ENCODE data around the gene SIPA1L2. TPM values are rescaled to one million over a fixed set of nuclear protein-coding genes. Genes with fewer than 3 reads are reported as not detected.

Gene SIPA1L2
- total RNA-seq, 1 donor from 2014 or later = 153 TPM

DNA sequence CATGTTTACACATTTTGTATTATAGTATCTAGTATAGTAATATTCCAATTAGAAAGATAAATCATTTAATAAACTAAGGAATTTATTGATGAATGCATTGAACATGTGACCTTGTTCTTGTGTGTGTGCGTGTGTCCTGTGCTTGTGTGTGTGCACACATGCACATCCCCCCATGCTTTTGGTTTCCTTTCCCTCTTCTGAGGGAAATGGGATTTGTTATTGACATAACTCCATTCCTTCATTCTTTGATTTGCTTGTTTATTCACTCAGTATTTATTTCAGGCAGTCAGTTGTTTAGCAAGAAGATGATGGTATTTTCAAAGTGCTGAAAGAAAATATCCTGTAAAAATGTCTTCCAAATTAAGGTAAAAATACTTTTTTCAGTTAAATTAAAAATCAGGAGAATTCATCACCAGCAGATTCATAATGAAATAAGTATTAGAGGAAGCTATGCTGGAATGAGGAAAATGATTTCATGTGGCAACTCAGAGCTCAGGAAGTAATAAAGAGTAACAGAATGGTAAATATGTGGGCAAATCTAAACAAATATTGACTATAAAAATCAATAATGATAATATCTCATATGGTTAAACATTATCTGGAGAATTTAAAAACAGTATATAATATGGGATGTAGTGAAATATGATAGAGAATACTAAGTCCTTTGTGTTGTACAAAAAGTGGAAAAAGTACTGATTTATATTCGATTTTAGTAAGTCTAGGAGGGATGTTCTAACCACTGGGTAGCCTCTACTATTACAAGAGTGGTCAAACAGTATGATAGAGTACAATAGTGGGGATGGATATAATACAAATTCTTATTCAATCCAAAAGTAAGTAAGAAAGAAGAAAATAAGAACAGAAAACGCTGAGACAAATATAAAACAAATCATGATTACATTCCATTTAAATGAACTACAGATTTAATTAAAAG, 35.2 kb upstream of the SIPA1L2 start:
- no peak for TF ChIP-seq CTCF (IDR thresholded peaks at IDR 0.05; ENCODE audit: unreplicated experiment)
- no peak overlapping the region for H3K4me3 Mint-ChIP-seq (ENCODE audit: unreplicated experiment)
- H3K9me3 Mint-ChIP-seq (ENCODE audit: unreplicated experiment) = no peaks in the 10 kb centered on the region
- DNase-seq (ENCODE audit: low spot score) = no peak
- no peak overlapping the region for H3K27ac Mint-ChIP-seq (ENCODE audit: unreplicated experiment)
- H3K4me1 Mint-ChIP-seq (ENCODE audit: unreplicated experiment) = peaks cover 2% of the 10 kb centered on the region
- no peaks in the 10 kb centered on the region for H3K36me3 Mint-ChIP-seq (ENCODE audit: low read depth, unreplicated experiment)
- H3K27me3 Mint-ChIP-seq (ENCODE audit: unreplicated experiment) = no peaks in the 10 kb centered on the region

DNA sequence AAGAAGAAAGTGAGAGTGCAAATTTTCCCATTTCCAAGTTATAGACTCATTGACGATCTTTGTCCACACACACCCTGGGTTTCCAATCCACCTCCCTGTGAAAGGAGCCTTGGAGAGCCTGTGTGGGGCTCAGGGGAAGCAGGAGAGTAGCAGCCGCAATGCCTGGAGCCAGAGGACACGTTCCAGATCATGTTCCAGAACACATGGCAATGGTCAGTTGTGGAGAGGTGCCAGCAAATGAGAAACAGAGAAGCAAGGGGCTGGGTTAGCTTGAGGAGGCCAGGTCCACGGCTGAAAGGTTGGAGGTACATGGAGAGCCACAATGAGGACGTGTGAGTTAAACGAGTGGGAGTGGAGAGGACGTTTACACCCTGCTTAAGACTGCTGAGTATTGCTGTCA, 33.0 kb upstream of the SIPA1L2 start:
- Mint-ChIP-seq H3K36me3 (ENCODE audit: low read depth, unreplicated experiment) (no peaks in the 10 kb centered on the region), H3K4me1 (ENCODE audit: unreplicated experiment) (peaks cover 2% of the 10 kb centered on the region), H3K27me3 (ENCODE audit: unreplicated experiment) (no peaks in the 10 kb centered on the region), H3K9me3 (ENCODE audit: unreplicated experiment) (no peaks in the 10 kb centered on the region), H3K27ac (ENCODE audit: unreplicated experiment) (no peak overlapping the region), H3K4me3 (ENCODE audit: unreplicated experiment) (no peak overlapping the region)
- TF ChIP-seq CTCF (IDR thresholded peaks at IDR 0.05; ENCODE audit: unreplicated experiment) = no peak
- DNase-seq (ENCODE audit: low spot score) = no peak

DNA sequence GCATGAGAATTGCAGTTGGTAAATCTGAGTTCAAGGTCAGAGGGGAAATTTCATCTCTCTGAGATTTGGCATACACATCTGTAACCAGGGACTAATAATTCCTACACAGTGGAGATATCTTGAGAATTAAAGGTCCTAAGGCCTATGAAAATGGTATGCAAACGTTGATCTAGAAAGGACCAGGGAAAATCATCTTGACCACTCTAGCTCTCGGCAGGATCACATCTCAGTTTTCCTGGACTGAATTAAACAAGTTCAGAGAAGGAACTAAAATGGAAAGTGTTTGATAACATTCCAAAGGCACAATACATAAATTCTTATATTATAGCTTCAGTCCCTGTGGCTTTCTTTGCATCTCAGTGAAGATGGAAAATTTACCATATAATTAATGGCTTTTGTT, 28.5 kb upstream of the SIPA1L2 start:
- H3K4me3 Mint-ChIP-seq (ENCODE audit: unreplicated experiment) = no peak overlapping the region
- no peak for TF ChIP-seq CTCF (IDR thresholded peaks at IDR 0.05; ENCODE audit: unreplicated experiment)

DNA sequence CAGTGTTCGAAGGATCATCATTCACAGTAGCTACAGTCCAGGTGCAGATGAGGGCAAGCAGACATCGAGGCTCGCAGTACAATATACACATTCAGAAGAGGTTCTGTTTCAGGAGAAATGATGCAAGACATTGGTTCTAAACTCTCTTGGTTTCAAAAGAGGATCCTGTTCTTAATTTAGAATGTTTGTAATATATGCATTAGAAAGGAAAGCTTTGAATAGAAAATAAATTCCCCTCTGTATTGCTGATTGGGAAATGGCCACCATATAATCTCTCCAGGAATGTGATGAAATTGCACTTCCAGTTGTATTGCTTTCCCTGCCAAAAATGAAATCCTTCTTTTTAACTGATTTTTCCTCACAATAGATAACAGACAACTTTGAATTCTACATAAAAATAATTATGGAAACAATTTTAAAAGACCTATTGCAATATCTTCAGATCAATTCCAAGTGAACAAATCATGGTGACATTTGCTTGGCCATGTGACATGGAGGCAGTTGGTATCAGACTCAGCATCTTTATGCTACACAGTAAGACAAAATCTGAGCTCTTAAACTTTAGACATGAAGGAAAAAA, 27.6 kb upstream of the SIPA1L2 start:
- no peaks in the 10 kb centered on the region for H3K4me1 Mint-ChIP-seq (ENCODE audit: unreplicated experiment)
- no peaks in the 10 kb centered on the region for H3K36me3 Mint-ChIP-seq (ENCODE audit: low read depth, unreplicated experiment)
- no peaks in the 10 kb centered on the region for H3K9me3 Mint-ChIP-seq (ENCODE audit: unreplicated experiment)

More for the DNA sequence above, 28.5 kb upstream of the SIPA1L2 start:
- H3K4me1 Mint-ChIP-seq (ENCODE audit: unreplicated experiment) = peaks cover 2% of the 10 kb centered on the region
- H3K36me3 Mint-ChIP-seq (ENCODE audit: low read depth, unreplicated experiment) = no peaks in the 10 kb centered on the region
- no peak for DNase-seq (ENCODE audit: low spot score)
- H3K27me3 Mint-ChIP-seq (ENCODE audit: unreplicated experiment) = no peaks in the 10 kb centered on the region
- H3K27ac Mint-ChIP-seq (ENCODE audit: unreplicated experiment) = no peak overlapping the region
- no peaks in the 10 kb centered on the region for H3K9me3 Mint-ChIP-seq (ENCODE audit: unreplicated experiment)

More for the DNA sequence above, 27.6 kb upstream of the SIPA1L2 start:
- Mint-ChIP-seq H3K4me3 (ENCODE audit: unreplicated experiment) (no peak overlapping the region), H3K27me3 (ENCODE audit: unreplicated experiment) (no peaks in the 10 kb centered on the region), H3K27ac (ENCODE audit: unreplicated experiment) (no peak overlapping the region)
- DNase-seq (ENCODE audit: low spot score) = no peak
- TF ChIP-seq CTCF (IDR thresholded peaks at IDR 0.05; ENCODE audit: unreplicated experiment) = no peak
